ENCODE results near the gene TNFAIP8. TPM values are rescaled to one million over a fixed set of nuclear protein-coding genes. Genes with fewer than 3 reads are reported as not detected.

TNFAIP8 gene
- total RNA-seq, 3 donors from 2014 or later (not counting 1 experiment from before 2014, with no cell fraction given) = 47.6 to 87.5 (median 76.3) TPM

GRCh38 chr5:119319890-119320289, 35.9 kb upstream of the TNFAIP8 start:
- H3K9me3 Mint-ChIP-seq = no peaks in the 10 kb centered on the region
- ATAC-seq = no peak
- Histone ChIP-seq H3K9me3 (ENCODE audit: control insufficient read depth, insufficient read depth, low read length) (no peaks in the 10 kb centered on the region), H3K27ac (ENCODE audit: low read length) (no peak overlapping the region), H3K4me3 (ENCODE audit: low read length) (no peak overlapping the region), H3K27me3 (ENCODE audit: control insufficient read depth, insufficient read depth, low read length) (no peaks in the 10 kb centered on the region), H3K4me1 (ENCODE audit: control insufficient read depth, insufficient read depth, low read length) (peaks cover 61% of the 10 kb centered on the region), H3K36me3 (ENCODE audit: control insufficient read depth, insufficient read depth, low read length) (no peaks in the 10 kb centered on the region)
- H3K27ac Mint-ChIP-seq = peak overlapping the region; percentile 71 to 81
- no peak overlapping the region for H3K4me3 Mint-ChIP-seq
- H3K4me1 Mint-ChIP-seq = peaks cover 68 to 73% of the 10 kb centered on the region in 2 donors
- no peak for DNase-seq
- H3K27me3 Mint-ChIP-seq (ENCODE audit: low read depth in 2 of 2) = no peaks in the 10 kb centered on the region
- 96% methylated on average over 5 of the region's 5 CpGs for WGBS (ENCODE audit: insufficient coverage)
- intact Hi-C loops (cut with micrococcal nuclease) = loop anchor here (5.0 kb wide), 1 partner anchor 37 kb away; the partner anchor contains the start of gene TNFAIP8
- H3K36me3 Mint-ChIP-seq = no peaks in the 10 kb centered on the region
- TF ChIP-seq CTCF (IDR thresholded peaks at IDR 0.05) = no peak

GRCh38 chr5:119321569-119322311, 34.1 kb upstream of the TNFAIP8 start:
- H3K27me3 Mint-ChIP-seq (ENCODE audit: low read depth in 2 of 2) = no peaks in the 10 kb centered on the region
- Histone ChIP-seq H3K36me3 (ENCODE audit: control insufficient read depth, insufficient read depth, low read length) (no peaks in the 10 kb centered on the region), H3K4me1 (ENCODE audit: control insufficient read depth, insufficient read depth, low read length) (peaks cover 53% of the 10 kb centered on the region), H3K4me3 (ENCODE audit: low read length) (no peak overlapping the region), H3K27me3 (ENCODE audit: control insufficient read depth, insufficient read depth, low read length) (no peaks in the 10 kb centered on the region), H3K27ac (ENCODE audit: low read length) (no peak overlapping the region), H3K9me3 (ENCODE audit: control insufficient read depth, insufficient read depth, low read length) (no peaks in the 10 kb centered on the region)
- intact Hi-C loops (cut with micrococcal nuclease) = no loop called here
- no peak for TF ChIP-seq CTCF (IDR thresholded peaks at IDR 0.05)
- no peaks in the 10 kb centered on the region for H3K9me3 Mint-ChIP-seq
- DNase-seq (no peak), ATAC-seq (no peak)
- H3K4me1 Mint-ChIP-seq = peaks cover 69 to 72% of the 10 kb centered on the region in 2 donors
- 83% methylated on average over 6 of the region's 6 CpGs for WGBS (ENCODE audit: insufficient coverage)
- H3K27ac Mint-ChIP-seq = peak overlapping the region; percentile 68 to 71
- H3K4me3 Mint-ChIP-seq = no peak overlapping the region
- H3K36me3 Mint-ChIP-seq = no peaks in the 10 kb centered on the region

- no peak for DNase-seq
- no peaks in the 10 kb centered on the region for H3K36me3 Mint-ChIP-seq
- peak overlapping the region; percentile 68 to 71 for H3K27ac Mint-ChIP-seq
- WGBS (ENCODE audit: insufficient coverage) = 83% methylated on average over 7 of the region's 7 CpGs
- Histone ChIP-seq H3K27ac (ENCODE audit: low read length) (no peak overlapping the region), H3K4me3 (ENCODE audit: low read length) (no peak overlapping the region), H3K36me3 (ENCODE audit: control insufficient read depth, insufficient read depth, low read length) (no peaks in the 10 kb centered on the region), H3K9me3 (ENCODE audit: control insufficient read depth, insufficient read depth, low read length) (no peaks in the 10 kb centered on the region), H3K4me1 (ENCODE audit: control insufficient read depth, insufficient read depth, low read length) (peaks cover 57% of the 10 kb centered on the region), H3K27me3 (ENCODE audit: control insufficient read depth, insufficient read depth, low read length) (no peaks in the 10 kb centered on the region)
- no peak overlapping the region for H3K4me3 Mint-ChIP-seq
- no peak for TF ChIP-seq CTCF (IDR thresholded peaks at IDR 0.05)
- H3K27me3 Mint-ChIP-seq (ENCODE audit: low read depth in 2 of 2) = no peaks in the 10 kb centered on the region
- intact Hi-C loops (cut with micrococcal nuclease) = no loop called here
- no peak for ATAC-seq
- H3K9me3 Mint-ChIP-seq = no peaks in the 10 kb centered on the region
- peaks cover 70 to 78% of the 10 kb centered on the region in 2 donors for H3K4me1 Mint-ChIP-seq
These were observed 33.4 kb upstream of the TNFAIP8 start for GRCh38 chr5:119322312-119322947.

Measured in natural killer cell (primary cell).